ENCODE results near the gene TRPM5.

GRCh38 chr11:2475136-2475918, 31.0 kb upstream of the TRPM5 start:
- TF ChIP-seq EZH2 (IDR thresholded peaks at IDR 0.05; ENCODE audit: low read depth, unreplicated experiment) (no peak), CTCF (conservative IDR thresholded peaks at IDR 0.05; ENCODE audit: low read depth in 2 of 2) (no peak), REST (IDR thresholded peaks at IDR 0.05; ENCODE audit: unreplicated experiment) (no peak), ZNF331 (CRISPR knock-in tag; IDR thresholded peaks at IDR 0.05; ENCODE audit: low read depth) (no peak), EZH2phosphoT487 (IDR thresholded peaks at IDR 0.05; ENCODE audit: unreplicated experiment) (no peak), POLR2AphosphoS5 (IDR thresholded peaks at IDR 0.05; ENCODE audit: low read depth) (no peak), CREB1 (CRISPR knock-in tag; IDR thresholded peaks at IDR 0.05; ENCODE audit: low read depth) (no peak), JUNB (IDR thresholded peaks at IDR 0.05; ENCODE audit: unreplicated experiment) (no peak), NANOG (IDR thresholded peaks at IDR 0.05; ENCODE audit: borderline replicate concordance) (no peak), ZNF462 (CRISPR knock-in tag; IDR thresholded peaks at IDR 0.05) (no peak), ZNF114 (CRISPR knock-in tag; IDR thresholded peaks at IDR 0.05) (no peak), ETS1 (IDR thresholded peaks at IDR 0.05) (no peak), STAT1 (IDR thresholded peaks at IDR 0.05; ENCODE audit: unreplicated experiment) (no peak)

Measured in GM23338 (cell line).